G401.6 (cell line): ENCODE results near the gene ANKRD28.
"Not testable (repeated sequence)": the region's sequence is repeated elsewhere in the genome, so short reads cannot be mapped to it uniquely, and the experiment has no call there.

Experiments used
- FAIRE-seq: peaks from 2 replicates; lab custom pipeline; 2012; peaks lifted over from hg19 to GRCh38; lab: Jason Lieb, UNC

The ANKRD28 gene

GRCh38 chr3:15797642-15798303 lies at the start of gene ANKRD28:
ANKRD28 (minus strand) TSS chr3:15797979; CDS start chr3:15796521, 1,458 bp downstream.
- FAIRE-seq: peak; percentile 97

GRCh38 chr3:15847239-15847638 lies 49.5 kb upstream of the ANKRD28 start:
- no peak for FAIRE-seq

- FAIRE-seq: no peak
Observed at GRCh38 chr3:15846606-15847005, 48.8 kb upstream of the ANKRD28 start.

DNA sequence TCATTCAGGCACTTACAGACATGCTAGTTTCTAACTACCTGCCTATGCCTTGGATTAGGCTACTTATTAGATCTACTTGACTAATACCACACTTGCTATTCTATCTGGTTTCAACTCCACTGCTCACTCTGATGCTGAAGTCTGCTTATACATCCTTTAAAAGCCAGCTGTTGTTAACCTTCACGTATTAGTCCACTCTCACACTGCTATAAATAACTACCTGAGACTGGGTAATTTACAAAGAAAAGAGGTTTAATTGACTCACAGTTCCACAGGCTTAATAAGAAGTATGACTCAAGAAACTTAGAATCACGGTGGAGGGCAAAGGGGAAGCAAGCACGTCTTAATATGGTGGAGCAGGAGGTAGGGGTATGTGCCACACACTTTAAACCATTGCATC lies 47.7 kb upstream of the ANKRD28 start:
- FAIRE-seq: no peak

- no peak for FAIRE-seq
Observed at GRCh38 chr3:15844889-15845288, 47.1 kb upstream of the ANKRD28 start.

- not testable (repeated sequence) for FAIRE-seq
Observed at GRCh38 chr3:15841091-15841973, 43.6 kb upstream of the ANKRD28 start.

DNA sequence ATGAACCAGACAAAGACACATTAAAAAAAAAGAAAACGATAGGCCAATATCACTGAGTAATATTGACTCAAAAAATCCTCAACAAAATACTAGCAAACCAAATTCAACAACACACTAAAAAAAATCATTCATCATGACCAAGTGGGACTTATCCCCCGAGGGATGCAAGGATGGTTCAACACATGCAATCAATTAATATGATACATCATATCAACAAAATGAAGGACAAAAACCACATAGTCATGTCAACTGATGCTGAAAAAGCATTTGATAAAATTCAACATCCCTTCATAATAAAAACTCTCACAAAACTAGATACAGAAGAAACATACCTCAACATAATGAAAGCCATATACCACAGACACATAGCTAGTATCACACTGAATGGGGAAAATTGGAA lies 41.8 kb upstream of the ANKRD28 start:
- no peak for FAIRE-seq

GRCh38 chr3:15831927-15832326 lies 34.1 kb upstream of the ANKRD28 start:
- no peak for FAIRE-seq

GRCh38 chr3:15825016-15825415 lies 27.2 kb upstream of the ANKRD28 start:
- no peak for FAIRE-seq

- FAIRE-seq: no peak
Observed at GRCh38 chr3:15823092-15823491, 25.3 kb upstream of the ANKRD28 start.

- no peak for FAIRE-seq
Observed at GRCh38 chr3:15822281-15822680, 24.5 kb upstream of the ANKRD28 start.

- FAIRE-seq: no peak
Observed at GRCh38 chr3:15820911-15821310, 23.1 kb upstream of the ANKRD28 start.

DNA sequence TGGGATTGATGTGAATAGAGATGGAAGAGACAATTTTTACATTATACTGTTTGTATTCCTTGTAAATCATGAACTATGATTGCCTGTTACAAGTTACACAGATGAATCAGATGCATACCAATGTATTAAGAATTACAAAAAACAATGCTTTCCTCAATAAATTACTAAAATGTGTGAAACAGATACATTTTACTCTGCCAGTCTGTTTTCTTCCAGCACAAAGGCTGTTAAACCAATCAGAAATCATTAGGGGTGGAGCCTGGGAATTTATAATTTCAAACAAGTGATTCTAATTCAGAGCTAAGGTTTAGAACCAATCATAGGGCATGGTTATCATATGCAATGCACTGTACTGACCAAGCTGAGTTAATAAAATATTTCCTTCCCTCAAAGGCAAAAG lies 21.8 kb upstream of the ANKRD28 start:
- no peak for FAIRE-seq

- FAIRE-seq: no peak
Observed at GRCh38 chr3:15819043-15819442, 21.3 kb upstream of the ANKRD28 start.

- FAIRE-seq: peak; percentile 73
Observed at GRCh38 chr3:15815696-15816095, 17.9 kb upstream of the ANKRD28 start.

DNA sequence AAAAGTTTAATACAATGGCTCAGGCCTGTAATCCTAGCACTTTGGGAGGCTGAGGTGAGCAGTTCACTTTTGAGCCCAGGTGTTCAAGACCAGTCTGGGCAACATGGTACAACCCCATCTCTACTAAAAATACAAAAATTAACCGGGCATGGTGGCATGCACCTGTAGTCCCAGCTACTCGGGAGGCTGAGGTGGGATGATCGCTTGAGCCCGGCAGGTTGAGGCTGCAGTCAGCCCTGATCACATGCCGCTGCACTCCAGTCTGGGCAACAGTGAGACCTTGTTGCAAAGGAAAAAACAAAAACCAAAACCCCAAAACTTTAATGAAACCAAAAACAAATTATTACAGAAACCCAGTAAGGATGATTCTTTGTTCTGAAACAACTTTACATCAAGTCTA lies 15.3 kb upstream of the ANKRD28 start:
- FAIRE-seq: not testable (repeated sequence)

DNA sequence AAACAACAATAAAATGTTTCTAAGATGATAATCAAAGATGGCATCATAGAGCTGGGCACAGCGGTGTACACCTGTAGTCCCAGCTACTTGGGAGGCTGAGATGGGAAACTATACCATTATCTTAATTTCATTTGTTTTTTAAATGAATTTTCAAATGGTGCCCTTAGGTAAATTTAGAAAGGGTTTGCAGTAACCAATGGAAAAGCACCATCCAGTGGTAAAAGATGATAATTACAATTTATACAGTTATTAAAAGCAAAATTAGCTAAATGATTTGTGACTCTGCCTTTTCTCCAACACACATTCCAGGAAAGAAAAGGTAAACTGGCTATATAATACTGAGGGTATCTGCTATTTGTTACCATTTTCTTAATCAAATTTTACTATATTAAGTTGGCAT lies 14.4 kb upstream of the ANKRD28 start:
- peak; percentile 83 for FAIRE-seq

DNA sequence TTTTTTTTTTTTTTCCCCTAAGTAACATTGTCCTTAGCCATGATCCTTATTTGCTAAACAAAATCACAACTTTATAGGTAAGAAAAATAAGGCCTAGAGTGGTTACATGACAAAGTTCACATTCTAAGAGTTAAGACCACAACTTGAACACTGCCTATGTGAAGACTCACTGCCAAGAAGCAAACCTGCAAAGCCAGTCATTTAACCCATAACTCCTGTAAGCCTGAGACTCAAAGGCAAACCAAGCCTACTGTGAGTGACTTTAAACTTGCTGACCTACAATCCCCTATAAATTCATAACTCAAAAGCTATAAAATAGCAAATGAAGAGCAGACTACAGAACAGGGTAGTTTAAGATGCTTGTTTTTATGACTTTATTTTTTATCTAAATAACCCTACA lies 12.9 kb upstream of the ANKRD28 start:
- FAIRE-seq: no peak

DNA sequence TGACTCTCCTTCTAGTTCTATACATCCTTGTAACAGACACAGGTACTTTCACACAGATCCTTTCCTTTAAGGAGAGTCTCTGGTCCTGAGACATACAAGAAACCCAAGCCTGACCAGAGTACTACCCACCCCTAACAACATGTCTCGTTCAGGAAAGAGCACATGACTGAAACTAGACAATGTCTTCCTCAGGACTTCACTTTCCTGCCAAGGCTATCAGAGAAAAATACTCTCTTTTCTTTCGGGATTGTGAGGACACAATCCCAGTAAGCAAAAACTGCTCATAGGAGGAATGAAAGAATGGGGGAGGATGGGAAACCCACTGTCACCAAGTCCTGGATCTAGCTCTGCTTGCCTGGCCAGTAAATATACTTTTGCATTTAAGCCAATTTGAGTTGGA lies 11.5 kb upstream of the ANKRD28 start:
- FAIRE-seq: no peak

DNA sequence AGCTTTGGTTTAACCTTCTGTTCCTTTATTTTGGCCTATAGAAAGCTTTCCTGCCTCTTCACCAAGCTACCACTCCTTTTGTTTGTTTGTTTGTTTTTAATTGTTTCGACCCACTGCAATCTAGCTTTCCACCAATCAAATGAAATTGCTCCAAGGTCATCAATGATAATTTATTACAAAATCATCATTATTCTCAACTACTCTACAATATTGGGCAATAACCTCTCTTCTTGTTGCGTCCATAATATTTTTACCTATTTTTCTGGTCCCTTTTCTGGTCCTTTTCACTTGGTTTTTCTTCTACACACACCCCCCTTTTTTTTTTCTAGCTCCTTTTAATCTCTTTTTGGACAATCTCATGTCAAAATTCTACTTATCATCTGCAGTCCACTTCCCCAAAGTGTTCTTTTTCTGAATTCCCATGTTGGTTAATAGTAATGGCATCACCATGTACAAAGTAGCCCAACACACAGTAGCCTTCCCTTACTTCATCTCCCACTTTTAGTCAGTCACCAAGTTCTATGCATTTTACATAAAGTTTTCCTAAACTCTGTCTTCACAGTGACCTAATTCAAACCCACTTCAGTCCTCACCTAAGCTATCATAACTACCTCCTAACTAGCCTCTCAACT lies 11.0 kb upstream of the ANKRD28 start:
- no peak for FAIRE-seq

DNA sequence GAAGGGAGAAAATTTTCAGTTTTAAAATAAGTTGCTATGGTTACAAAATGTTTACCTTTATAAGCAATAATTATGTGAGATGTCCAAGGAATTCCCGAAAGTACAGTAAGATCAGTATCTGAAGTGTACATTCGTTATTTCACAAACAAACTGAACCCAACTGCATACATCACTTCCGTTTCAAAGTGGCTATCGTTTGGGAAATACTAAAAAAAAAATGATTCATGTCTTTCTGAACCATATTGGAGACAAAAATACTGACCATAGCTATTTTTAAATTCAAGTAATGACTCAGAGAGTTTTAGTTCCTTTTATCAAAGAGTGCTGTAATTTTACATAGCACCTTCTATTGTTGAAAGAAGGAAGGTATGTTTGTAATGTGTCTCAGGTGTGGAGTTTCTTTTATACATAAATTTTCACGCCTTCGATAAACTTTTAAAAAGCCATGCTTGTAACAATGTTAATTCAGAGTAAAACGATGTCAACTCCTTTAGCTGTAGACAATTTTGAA lies 8.0 kb upstream of the ANKRD28 start:
- FAIRE-seq: no peak

- no peak for FAIRE-seq
Observed at GRCh38 chr3:15804553-15805095, 6.8 kb upstream of the ANKRD28 start.

DNA sequence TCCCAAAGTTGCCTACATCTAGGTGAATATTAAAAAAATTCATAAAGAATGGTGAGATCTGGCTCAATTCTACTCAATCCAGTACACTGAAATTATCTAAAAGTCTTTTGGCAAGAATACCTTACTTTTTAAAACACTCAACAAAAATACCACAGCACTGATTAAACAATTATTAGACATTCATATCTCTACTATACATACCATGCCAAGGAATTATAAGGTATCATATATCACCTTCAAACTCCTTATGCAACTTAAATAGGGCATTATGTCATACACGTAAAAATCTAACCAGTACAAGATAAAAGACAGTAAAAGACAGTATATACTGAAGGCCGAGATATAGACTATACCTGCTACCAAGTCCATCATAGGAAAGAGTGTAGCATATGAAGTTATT lies 6.1 kb upstream of the ANKRD28 start:
- no peak for FAIRE-seq
